ENCODE measurements around the gene MLC1. TPM values are rescaled to one million over a fixed set of nuclear protein-coding genes. Genes with fewer than 3 reads are reported as not detected.

The MLC1 gene
- total and polyA plus RNA-seq, 10 of the 15 experiments (the other 5 are each of a cell fraction or from before 2014, with no cell fraction given), result 0.03 to 0.15 (median 0.07) TPM; not detected in 7

DNA sequence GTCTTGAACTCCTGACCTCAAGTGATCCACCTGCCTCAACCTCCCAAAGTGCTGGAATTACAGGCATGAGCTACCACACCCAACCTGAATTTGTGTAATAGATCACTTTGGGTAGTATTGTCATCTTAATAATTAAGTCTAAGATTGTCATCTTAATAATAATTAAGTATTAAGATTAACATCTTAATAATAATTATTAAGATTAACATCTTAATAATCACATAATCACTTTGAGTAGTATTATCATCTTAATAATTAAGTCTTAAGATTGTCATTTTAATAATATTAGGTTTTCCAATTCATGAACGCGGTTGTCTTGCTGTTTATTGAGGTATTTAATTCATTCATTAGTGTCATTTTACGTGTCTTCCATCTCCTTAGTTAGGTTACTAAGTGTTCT is 12.8 kb upstream of the MLC1 start:
- intact Hi-C loops (cut with micrococcal nuclease; ENCODE audit: unreplicated experiment) (no loop called here), in situ Hi-C loops (cut with MboI) (no loop called here)
- Histone ChIP-seq H3K79me2 (ENCODE audit: control insufficient read depth, insufficient read depth, low read length) (no peaks in the 10 kb centered on the region), H4K20me1 (ENCODE audit: control insufficient read depth, insufficient read depth) (no peaks in the 10 kb centered on the region), H3K4me2 (ENCODE audit: control insufficient read depth, insufficient read depth) (no peak overlapping the region), H3K36me3 (ENCODE audit: control insufficient read depth in 2 of 2, insufficient read depth in 2 of 2, low read length in 1 of 2) (no peaks in the 10 kb centered on the region), H3K4me1 (ENCODE audit: control insufficient read depth, insufficient read depth, low read length) (peaks cover 8% of the 10 kb centered on the region), H3K27me3 (replicated peaks in 1 of 2; ENCODE audit: control insufficient read depth in 2 of 2, insufficient read depth in 2 of 2, low read length in 1 of 2) (no peaks in the 10 kb centered on the region), H3K4me3 (no peak overlapping the region), H3K9ac (ENCODE audit: control insufficient read depth, insufficient read depth, low read length) (no peak overlapping the region), H2AFZ (ENCODE audit: control insufficient read depth, low read depth, low read length) (no peak overlapping the region), H3K9me3 (replicated peaks; ENCODE audit: control insufficient read depth, insufficient read depth, low read length) (no peaks in the 10 kb centered on the region), H3K27ac (ENCODE audit: control insufficient read depth, insufficient read depth) (no peak overlapping the region)
- CTCF ChIA-PET, result no interaction called here
- FAIRE-seq, result no peak
- 68% methylated on average over 3 of the region's 3 CpGs for WGBS (ENCODE audit: insufficient coverage, insufficient replicate concordance, low lambda C conversion rate, missing lambda C conversion rate)
- no TSS peak for BruUV-seq (replicated peaks)
- DNase-seq (ENCODE audit: low read depth, low spot score), result no peak
- SMC1A ChIA-PET (ENCODE audit: uncharacterized antibody, unreplicated experiment), result no interaction called here
- ATAC-seq, result no peak
- TF ChIP-seq EGR1 (IDR thresholded peaks at IDR 0.05; ENCODE audit: borderline replicate concordance in 1 of 2, low read depth in 2 of 2, low read length in 2 of 2), result no peak
- TF ChIP-seq, protein P1, sequence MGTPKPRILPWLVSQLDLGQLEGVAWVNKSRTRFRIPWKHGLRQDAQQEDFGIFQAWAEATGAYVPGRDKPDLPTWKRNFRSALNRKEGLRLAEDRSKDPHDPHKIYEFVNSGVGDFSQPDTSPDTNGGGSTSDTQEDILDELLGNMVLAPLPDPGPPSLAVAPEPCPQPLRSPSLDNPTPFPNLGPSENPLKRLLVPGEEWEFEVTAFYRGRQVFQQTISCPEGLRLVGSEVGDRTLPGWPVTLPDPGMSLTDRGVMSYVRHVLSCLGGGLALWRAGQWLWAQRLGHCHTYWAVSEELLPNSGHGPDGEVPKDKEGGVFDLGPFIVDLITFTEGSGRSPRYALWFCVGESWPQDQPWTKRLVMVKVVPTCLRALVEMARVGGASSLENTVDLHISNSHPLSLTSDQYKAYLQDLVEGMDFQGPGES (IDR thresholded peaks at IDR 0.05), result no peak
- TF ChIP-seq GABPA (IDR thresholded peaks at IDR 0.05; ENCODE audit: low read depth), result no peak
- no peak for TF ChIP-seq YY1 (IDR thresholded peaks at IDR 0.05; ENCODE audit: low read depth, low read length)
- RAD21 ChIA-PET (ENCODE audit: unreplicated experiment), result no interaction called here
- POLR2A ChIA-PET, result no interaction called here

GRCh38 chr22:50092342-50092741 is 7.1 kb upstream of the MLC1 start:
- no TSS peak for BruUV-seq (replicated peaks)
- no peaks in the 10 kb centered on the region for H3K4me1 ChIP-seq (ENCODE audit: control insufficient read depth, insufficient read depth, low read length)
- no peaks in the 10 kb centered on the region for H4K20me1 ChIP-seq (ENCODE audit: control insufficient read depth, insufficient read depth)
- H3K4me3 ChIP-seq, result no peak overlapping the region
- ChIA-PET SMC1A (ENCODE audit: uncharacterized antibody, unreplicated experiment) (no interaction called here), RAD21 (ENCODE audit: unreplicated experiment) (no interaction called here), POLR2A (no interaction called here), CTCF (no interaction called here)
- H3K4me2 ChIP-seq (ENCODE audit: control insufficient read depth, insufficient read depth), result no peak overlapping the region
- FAIRE-seq (no peak), ATAC-seq (no peak), DNase-seq (ENCODE audit: low read depth, low spot score) (no peak)
- H3K27ac ChIP-seq (ENCODE audit: control insufficient read depth, insufficient read depth), result no peak overlapping the region
- WGBS (ENCODE audit: insufficient coverage, insufficient replicate concordance, low lambda C conversion rate, missing lambda C conversion rate), result 44% methylated on average over 5 of the region's 5 CpGs
- H3K9me3 ChIP-seq (replicated peaks; ENCODE audit: control insufficient read depth, insufficient read depth, low read length), result peaks cover 3% of the 10 kb centered on the region; the same call in 1 of the 3 replicates
- in situ Hi-C loops (cut with MboI), result no loop called here
- H3K79me2 ChIP-seq (ENCODE audit: control insufficient read depth, insufficient read depth, low read length), result no peaks in the 10 kb centered on the region
- intact Hi-C loops (cut with micrococcal nuclease; ENCODE audit: unreplicated experiment), result no loop called here
- no peak overlapping the region for H3K9ac ChIP-seq (ENCODE audit: control insufficient read depth, insufficient read depth, low read length)
- H2AFZ ChIP-seq (ENCODE audit: control insufficient read depth, low read depth, low read length), result no peak overlapping the region
- no peaks in the 10 kb centered on the region for H3K27me3 ChIP-seq (replicated peaks in 1 of 2; ENCODE audit: control insufficient read depth in 2 of 2, insufficient read depth in 2 of 2, low read length in 1 of 2)
- no peaks in the 10 kb centered on the region for H3K36me3 ChIP-seq (ENCODE audit: control insufficient read depth in 2 of 2, insufficient read depth in 2 of 2, low read length in 1 of 2)
- TF ChIP-seq, protein P2, sequence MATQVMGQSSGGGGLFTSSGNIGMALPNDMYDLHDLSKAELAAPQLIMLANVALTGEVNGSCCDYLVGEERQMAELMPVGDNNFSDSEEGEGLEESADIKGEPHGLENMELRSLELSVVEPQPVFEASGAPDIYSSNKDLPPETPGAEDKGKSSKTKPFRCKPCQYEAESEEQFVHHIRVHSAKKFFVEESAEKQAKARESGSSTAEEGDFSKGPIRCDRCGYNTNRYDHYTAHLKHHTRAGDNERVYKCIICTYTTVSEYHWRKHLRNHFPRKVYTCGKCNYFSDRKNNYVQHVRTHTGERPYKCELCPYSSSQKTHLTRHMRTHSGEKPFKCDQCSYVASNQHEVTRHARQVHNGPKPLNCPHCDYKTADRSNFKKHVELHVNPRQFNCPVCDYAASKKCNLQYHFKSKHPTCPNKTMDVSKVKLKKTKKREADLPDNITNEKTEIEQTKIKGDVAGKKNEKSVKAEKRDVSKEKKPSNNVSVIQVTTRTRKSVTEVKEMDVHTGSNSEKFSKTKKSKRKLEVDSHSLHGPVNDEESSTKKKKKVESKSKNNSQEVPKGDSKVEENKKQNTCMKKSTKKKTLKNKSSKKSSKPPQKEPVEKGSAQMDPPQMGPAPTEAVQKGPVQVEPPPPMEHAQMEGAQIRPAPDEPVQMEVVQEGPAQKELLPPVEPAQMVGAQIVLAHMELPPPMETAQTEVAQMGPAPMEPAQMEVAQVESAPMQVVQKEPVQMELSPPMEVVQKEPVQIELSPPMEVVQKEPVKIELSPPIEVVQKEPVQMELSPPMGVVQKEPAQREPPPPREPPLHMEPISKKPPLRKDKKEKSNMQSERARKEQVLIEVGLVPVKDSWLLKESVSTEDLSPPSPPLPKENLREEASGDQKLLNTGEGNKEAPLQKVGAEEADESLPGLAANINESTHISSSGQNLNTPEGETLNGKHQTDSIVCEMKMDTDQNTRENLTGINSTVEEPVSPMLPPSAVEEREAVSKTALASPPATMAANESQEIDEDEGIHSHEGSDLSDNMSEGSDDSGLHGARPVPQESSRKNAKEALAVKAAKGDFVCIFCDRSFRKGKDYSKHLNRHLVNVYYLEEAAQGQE (IDR thresholded peaks at IDR 0.05; ENCODE audit: low read depth, low read length), result no peak
- TF ChIP-seq FOXM1 (IDR thresholded peaks at IDR 0.05; ENCODE audit: low read depth, low read length), result no peak
- no peak for TF ChIP-seq HSF1 (IDR thresholded peaks at IDR 0.05; ENCODE audit: low read depth, low read length)
- TF ChIP-seq ESRRA (IDR thresholded peaks at IDR 0.05; ENCODE audit: low read length), result no peak
- TF ChIP-seq CBFB (IDR thresholded peaks at IDR 0.05; ENCODE audit: low read depth), result no peak
- TF ChIP-seq, protein P3, sequence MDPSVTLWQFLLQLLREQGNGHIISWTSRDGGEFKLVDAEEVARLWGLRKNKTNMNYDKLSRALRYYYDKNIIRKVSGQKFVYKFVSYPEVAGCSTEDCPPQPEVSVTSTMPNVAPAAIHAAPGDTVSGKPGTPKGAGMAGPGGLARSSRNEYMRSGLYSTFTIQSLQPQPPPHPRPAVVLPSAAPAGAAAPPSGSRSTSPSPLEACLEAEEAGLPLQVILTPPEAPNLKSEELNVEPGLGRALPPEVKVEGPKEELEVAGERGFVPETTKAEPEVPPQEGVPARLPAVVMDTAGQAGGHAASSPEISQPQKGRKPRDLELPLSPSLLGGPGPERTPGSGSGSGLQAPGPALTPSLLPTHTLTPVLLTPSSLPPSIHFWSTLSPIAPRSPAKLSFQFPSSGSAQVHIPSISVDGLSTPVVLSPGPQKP (IDR thresholded peaks at IDR 0.05; ENCODE audit: low read depth, low read length), result no peak

All from GM12878 (cell line).